ENCODE results near the gene LRRC4C. TPM values are rescaled to one million over a fixed set of nuclear protein-coding genes. Genes with fewer than 3 reads are reported as not detected.

Gene LRRC4C
- total RNA-seq, 1 experiment from 2014 or later: 0.13 TPM

DNA sequence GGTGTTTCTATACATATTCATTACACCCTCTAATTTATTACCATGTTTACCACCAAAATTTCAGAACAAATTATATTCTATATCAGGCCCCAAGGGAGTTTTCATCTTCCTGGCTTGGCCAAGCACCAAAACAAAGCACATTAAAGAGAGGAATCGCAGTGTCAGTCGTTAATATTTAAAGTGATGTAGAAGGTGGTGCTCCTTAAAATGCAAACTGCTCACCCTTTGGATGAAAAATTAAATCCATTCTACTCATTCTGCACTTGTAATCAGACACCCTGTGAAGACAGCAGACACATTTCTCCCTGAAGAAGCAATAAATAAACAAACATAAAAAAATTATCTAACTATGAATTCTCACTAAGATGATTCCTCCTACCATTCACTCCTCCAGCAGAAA is 113.4 kb downstream of the LRRC4C start:
- Histone ChIP-seq H3K23ac (ENCODE audit: insufficient read length, low read depth, low read length) (no peak overlapping the region), H3K4ac (ENCODE audit: low read depth, low read length) (no peak overlapping the region), H2BK120ac (ENCODE audit: low read depth, low read length, poor library complexity, severe bottlenecking) (no peak overlapping the region), H3K9me3 (ENCODE audit: control insufficient read depth, low read depth, low read length) (no peaks in the 10 kb centered on the region), H4K20me1 (ENCODE audit: control insufficient read depth, insufficient read depth, insufficient read length) (no peaks in the 10 kb centered on the region), H3K79me1 (ENCODE audit: insufficient read depth, low read depth, low read length, poor library complexity, severe bottlenecking) (no peaks in the 10 kb centered on the region), H3K56ac (ENCODE audit: insufficient read length, low read depth, low read length) (no peak overlapping the region), H3K18ac (ENCODE audit: insufficient read length, low read depth, low read length) (no peak overlapping the region), H3K4me1 (ENCODE audit: insufficient read depth, low read length) (no peaks in the 10 kb centered on the region), H3T11ph (ENCODE audit: low read length) (no peak overlapping the region), H2AK5ac (ENCODE audit: insufficient read length, low read length) (no peak overlapping the region), H3K4me2 (ENCODE audit: insufficient read depth, insufficient read length, low read length) (no peak overlapping the region), H4K5ac (ENCODE audit: insufficient read length, low read depth, low read length) (no peak overlapping the region), H4K91ac (ENCODE audit: insufficient read length, low read depth, low read length) (no peak overlapping the region), H2AFZ (ENCODE audit: low read length) (no peak overlapping the region), H3K79me2 (ENCODE audit: insufficient read depth, low read length) (no peaks in the 10 kb centered on the region), H3K27me3 (ENCODE audit: insufficient read depth, low read length) (no peaks in the 10 kb centered on the region), H2BK20ac (ENCODE audit: low read depth, low read length, poor library complexity, severe bottlenecking) (no peak overlapping the region), H2BK12ac (ENCODE audit: insufficient read length, low read depth, low read length) (no peak overlapping the region), H2BK5ac (ENCODE audit: insufficient read length, low read length) (no peak overlapping the region), H3K23me2 (ENCODE audit: insufficient read length, low read depth, low read length, poor library complexity, severe bottlenecking) (no peaks in the 10 kb centered on the region), H3K27ac (ENCODE audit: insufficient read length, low read depth, low read length) (no peak overlapping the region), H2BK15ac (ENCODE audit: low read depth, low read length) (no peak overlapping the region), H4K8ac (replicated peaks; ENCODE audit: insufficient read length, low read depth, low read length) (no peak overlapping the region), H3K14ac (ENCODE audit: insufficient read depth, low read length) (no peak overlapping the region), H3K9ac (ENCODE audit: extremely low read depth, insufficient read length, low read length) (no peak overlapping the region)
- no CpG with 5 or more reads among the region's 2 CpGs for WGBS (ENCODE audit: extremely low coverage, insufficient read length, low lambda C conversion rate)
- no peak for DNase-seq
- Mint-ChIP-seq H3K27me3 (ENCODE audit: low read depth) (no peaks in the 10 kb centered on the region), H3K4me3 (no peak overlapping the region), H3K27ac (no peak overlapping the region), H3K36me3 (ENCODE audit: insufficient read depth in 1 of 3, low read depth in 3 of 3) (no peaks in the 10 kb centered on the region), H3K4me1 (no peaks in the 10 kb centered on the region), H3K9me3 (no peaks in the 10 kb centered on the region)
- TF ChIP-seq, protein P1, sequence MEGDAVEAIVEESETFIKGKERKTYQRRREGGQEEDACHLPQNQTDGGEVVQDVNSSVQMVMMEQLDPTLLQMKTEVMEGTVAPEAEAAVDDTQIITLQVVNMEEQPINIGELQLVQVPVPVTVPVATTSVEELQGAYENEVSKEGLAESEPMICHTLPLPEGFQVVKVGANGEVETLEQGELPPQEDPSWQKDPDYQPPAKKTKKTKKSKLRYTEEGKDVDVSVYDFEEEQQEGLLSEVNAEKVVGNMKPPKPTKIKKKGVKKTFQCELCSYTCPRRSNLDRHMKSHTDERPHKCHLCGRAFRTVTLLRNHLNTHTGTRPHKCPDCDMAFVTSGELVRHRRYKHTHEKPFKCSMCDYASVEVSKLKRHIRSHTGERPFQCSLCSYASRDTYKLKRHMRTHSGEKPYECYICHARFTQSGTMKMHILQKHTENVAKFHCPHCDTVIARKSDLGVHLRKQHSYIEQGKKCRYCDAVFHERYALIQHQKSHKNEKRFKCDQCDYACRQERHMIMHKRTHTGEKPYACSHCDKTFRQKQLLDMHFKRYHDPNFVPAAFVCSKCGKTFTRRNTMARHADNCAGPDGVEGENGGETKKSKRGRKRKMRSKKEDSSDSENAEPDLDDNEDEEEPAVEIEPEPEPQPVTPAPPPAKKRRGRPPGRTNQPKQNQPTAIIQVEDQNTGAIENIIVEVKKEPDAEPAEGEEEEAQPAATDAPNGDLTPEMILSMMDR (conservative IDR thresholded peaks at IDR 0.05): no peak

Measured in H9 (cell line).